KMS-11 (cell line): Measurements from ENCODE around the gene CANT1.

Experiments
- H2AFZ ChIP-seq: fragments of 200-600 bp; sonication (generic); 2 replicates; pipeline ENCODE4 v1.6.1; 2016; ENCODE audit warnings: antibody characterized with exemption, mixed run types, low read depth
- H3K27ac ChIP-seq: fragments of 200-600 bp; sonication (generic); 2 replicates; pipeline ENCODE4 v1.6.1; 2016; ENCODE audit warnings: mild to moderate bottlenecking, mixed run types
- H3K27me3 ChIP-seq: fragments of 200-600 bp; sonication (generic); 2 replicates; pipeline ENCODE4 v1.6.1; 2017; ENCODE audit warnings: mild to moderate bottlenecking, low read depth, mixed run types, moderate library complexity; ENCODE audit not compliant: insufficient read depth
- H3K36me3 ChIP-seq: fragments of 200-600 bp; sonication (generic); 2 replicates; pipeline ENCODE4 v1.6.1; 2017; ENCODE audit warnings: mild to moderate bottlenecking, mixed run types; ENCODE audit not compliant: insufficient read depth
- H3K4me1 ChIP-seq: fragments of 200-600 bp; sonication (generic); 2 replicates; pipeline ENCODE4 v1.6.1; 2016; ENCODE audit warnings: mild to moderate bottlenecking, low read depth, mixed run types; ENCODE audit not compliant: poor library complexity, severe bottlenecking
- H3K4me2 ChIP-seq: fragments of 200-600 bp; sonication (generic); 2 replicates; pipeline ENCODE4 v1.7.0; 2016; ENCODE audit warnings: mild to moderate bottlenecking, mixed run types
- H3K4me3 ChIP-seq: fragments of 200-600 bp; sonication (generic); IDR thresholded peaks from 2 replicates; pipeline ENCODE4 v1.6.1; 2017; ENCODE audit warnings: low read depth, low read length, mixed read lengths; ENCODE audit not compliant: insufficient read depth
- H3K79me2 ChIP-seq: fragments of 200-600 bp; sonication (generic); 2 replicates; pipeline ENCODE4 v1.6.1; 2016; ENCODE audit warnings: low read depth, mixed run types; ENCODE audit not compliant: insufficient read depth
- H3K9ac ChIP-seq: fragments of 200-600 bp; sonication (generic); 2 replicates; pipeline ENCODE4 v1.6.1; 2016; ENCODE audit warnings: mild to moderate bottlenecking, mixed run types
- H4K20me1 ChIP-seq: fragments of 200-600 bp; sonication (generic); 2 replicates; pipeline ENCODE4 v1.6.1; 2016; ENCODE audit warnings: mild to moderate bottlenecking, mixed run types; ENCODE audit not compliant: insufficient read depth
- TF ChIP-seq, protein P1 (sequence below): fragments of 200-600 bp; sonication (generic); conservative IDR thresholded peaks from 2 replicates; pipeline ENCODE4 v1.6.1; 2017; ENCODE audit warnings: low read depth, mild to moderate bottlenecking, antibody characterized with exemption, low read length, moderate library complexity, mixed read lengths

The CANT1 gene

DNA sequence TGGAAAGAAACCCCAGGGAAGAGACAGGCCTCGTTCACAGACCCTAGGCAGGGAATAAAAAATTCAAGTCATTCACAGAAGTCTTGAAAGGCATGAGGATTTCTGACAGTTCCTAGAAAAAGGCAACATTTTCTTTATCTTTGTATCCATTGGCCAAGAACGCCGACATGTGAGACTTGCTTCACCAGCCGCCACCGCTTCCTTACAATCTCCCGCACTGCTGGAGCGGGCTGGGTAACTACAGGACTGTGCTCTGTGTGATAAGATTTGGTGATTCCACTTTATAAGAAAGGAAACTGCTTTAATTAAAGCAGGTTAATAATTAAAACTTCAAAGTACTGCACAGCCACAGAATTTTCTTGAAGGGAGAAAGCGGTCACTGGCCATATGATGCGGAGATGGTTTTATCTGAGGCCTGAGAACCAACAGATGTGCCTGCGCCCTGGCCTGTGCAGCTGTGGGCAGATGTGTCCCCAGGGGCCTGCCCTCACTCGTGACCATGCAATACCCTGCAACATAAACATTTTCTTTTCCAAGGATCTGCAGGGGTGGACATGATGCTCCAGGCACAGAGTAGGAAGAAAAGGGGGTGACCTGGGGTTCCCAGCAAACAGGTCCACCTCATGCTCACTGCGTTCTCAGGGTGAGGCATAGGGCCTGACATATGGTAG lies 16.9 kb downstream of the CANT1 start:
- Histone ChIP-seq H3K27me3 (no peaks in the 10 kb centered on the region), H3K4me2 (no peak overlapping the region), H3K36me3 (peaks cover 8% of the 10 kb centered on the region; the same call in 1 of the 2 replicates), H3K9ac (no peak overlapping the region), H2AFZ (no peak overlapping the region), H4K20me1 (no peaks in the 10 kb centered on the region), H3K4me1 (no peaks in the 10 kb centered on the region), H3K4me3 (no peak overlapping the region), H3K79me2 (no peaks in the 10 kb centered on the region), H3K27ac (no peak overlapping the region)
- TF ChIP-seq, protein P1, sequence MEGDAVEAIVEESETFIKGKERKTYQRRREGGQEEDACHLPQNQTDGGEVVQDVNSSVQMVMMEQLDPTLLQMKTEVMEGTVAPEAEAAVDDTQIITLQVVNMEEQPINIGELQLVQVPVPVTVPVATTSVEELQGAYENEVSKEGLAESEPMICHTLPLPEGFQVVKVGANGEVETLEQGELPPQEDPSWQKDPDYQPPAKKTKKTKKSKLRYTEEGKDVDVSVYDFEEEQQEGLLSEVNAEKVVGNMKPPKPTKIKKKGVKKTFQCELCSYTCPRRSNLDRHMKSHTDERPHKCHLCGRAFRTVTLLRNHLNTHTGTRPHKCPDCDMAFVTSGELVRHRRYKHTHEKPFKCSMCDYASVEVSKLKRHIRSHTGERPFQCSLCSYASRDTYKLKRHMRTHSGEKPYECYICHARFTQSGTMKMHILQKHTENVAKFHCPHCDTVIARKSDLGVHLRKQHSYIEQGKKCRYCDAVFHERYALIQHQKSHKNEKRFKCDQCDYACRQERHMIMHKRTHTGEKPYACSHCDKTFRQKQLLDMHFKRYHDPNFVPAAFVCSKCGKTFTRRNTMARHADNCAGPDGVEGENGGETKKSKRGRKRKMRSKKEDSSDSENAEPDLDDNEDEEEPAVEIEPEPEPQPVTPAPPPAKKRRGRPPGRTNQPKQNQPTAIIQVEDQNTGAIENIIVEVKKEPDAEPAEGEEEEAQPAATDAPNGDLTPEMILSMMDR: no peak

DNA sequence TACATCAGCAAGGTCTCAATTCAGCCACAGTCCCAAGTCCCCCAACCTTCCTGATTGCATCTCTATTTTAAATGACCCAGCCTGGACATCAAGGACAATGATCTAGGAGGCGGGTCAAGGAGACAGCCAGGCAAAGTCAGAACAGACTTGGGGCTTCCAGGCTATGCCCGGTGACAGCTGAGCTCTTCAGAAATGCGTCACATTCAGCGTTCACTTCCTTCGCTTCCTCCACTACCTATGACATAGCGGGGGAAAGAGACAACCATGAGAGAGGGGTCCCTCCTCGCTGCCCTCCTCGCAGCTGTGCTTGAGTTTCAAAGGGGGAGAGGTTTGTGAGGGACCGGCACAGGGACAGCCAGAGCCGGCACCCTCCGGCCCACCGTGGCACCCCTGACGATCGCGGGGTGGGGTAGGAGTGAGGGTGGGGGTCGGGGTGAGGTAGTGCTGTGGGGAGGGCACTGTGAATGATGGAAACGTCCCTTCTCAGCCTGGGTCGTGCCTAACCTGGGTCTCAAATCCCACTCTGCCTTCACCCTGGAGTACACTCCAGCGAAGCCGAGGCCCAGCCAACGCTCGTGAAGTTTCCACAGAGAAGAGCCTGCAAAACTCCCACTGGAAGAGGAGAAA lies 17.5 kb downstream of the CANT1 start:
- no peak overlapping the region for H3K4me3 ChIP-seq
- H3K4me1 ChIP-seq: peaks cover under 1% of the 10 kb centered on the region
- H2AFZ ChIP-seq: no peak overlapping the region
- H3K79me2 ChIP-seq: no peaks in the 10 kb centered on the region
- TF ChIP-seq, protein P1: no peak
- no peak overlapping the region for H3K9ac ChIP-seq
- H3K4me2 ChIP-seq: no peak overlapping the region
- no peaks in the 10 kb centered on the region for H4K20me1 ChIP-seq
- H3K27ac ChIP-seq: no peak overlapping the region
- no peaks in the 10 kb centered on the region for H3K27me3 ChIP-seq
- peaks cover 4% of the 10 kb centered on the region; the same call in 1 of the 2 replicates for H3K36me3 ChIP-seq

DNA sequence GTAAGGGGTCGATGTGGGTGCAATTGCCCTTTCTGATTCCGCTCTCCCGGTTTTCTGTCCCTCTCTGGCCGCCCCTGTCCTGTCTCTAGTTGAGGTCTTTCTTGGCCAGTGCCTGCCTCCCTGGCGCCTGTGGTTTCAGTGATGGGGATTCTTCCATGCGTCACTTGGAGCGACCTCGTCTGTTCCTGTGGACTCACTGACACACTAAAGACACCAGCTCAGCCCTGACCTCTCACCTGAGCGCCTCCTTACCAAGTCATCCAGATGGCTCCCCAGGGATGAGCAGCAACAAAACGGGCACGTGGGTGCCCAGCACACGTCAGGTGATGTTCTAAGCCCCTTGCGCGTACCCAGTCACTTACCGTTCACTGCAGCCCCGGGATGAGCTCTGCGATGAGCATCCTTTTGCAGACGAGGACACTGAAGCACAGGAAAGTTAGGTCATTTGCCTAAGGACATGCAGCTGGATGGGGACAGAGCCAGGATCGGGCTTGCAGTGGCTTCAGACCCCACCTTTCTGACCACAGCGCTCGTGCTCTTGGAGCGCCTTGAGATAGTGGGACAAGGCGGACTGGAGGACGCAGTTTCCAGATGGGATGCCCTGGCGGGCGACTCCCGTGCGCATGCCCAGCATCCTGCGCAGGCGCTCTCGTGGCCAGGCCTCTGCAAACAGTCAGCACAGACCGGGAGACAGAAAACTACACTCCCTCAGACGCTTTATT lies 18.4 kb downstream of the CANT1 start:
- TF ChIP-seq, protein P1: no peak
- Histone ChIP-seq H3K27me3 (no peaks in the 10 kb centered on the region), H3K4me1 (peaks cover 9% of the 10 kb centered on the region), H3K79me2 (no peaks in the 10 kb centered on the region), H3K4me2 (no peak overlapping the region), H3K9ac (no peak overlapping the region), H3K27ac (no peak overlapping the region), H3K36me3 (no peaks in the 10 kb centered on the region), H3K4me3 (no peak overlapping the region), H4K20me1 (no peaks in the 10 kb centered on the region), H2AFZ (no peak overlapping the region)

DNA sequence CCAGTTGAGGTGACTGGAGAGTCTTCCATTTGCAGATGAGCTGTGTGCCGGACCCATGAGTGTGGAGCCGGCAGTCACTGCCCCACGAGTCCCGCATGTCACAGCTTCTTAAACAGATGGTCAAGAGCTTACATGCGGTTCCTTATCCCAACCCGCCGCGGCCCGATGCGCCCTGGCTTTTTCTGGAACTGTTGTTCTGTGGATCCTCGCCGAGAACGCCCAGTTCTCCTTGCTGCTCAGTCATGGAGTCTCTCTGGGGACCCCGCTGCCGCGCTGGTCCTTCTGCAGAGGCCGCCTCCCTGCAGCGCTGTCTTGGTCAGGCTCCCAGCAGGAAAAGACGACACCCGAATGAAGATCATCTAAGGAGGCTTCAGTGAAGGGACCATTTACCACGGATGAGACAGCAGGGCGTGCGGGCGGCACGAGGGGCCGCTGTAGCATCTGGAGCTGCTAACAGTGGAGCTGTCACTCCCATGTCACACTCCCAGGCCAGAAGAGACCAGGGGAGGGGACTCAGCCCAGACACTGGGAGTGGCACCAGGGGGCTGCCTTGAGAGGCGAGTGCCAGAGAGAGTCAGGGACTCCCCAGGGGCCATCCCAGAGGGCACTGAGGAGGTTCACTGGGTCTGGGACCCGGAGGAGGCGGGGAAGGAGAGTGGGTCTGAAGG lies 19.1 kb downstream of the CANT1 start:
- Histone ChIP-seq H3K4me1 (peaks cover 16% of the 10 kb centered on the region), H3K27me3 (no peaks in the 10 kb centered on the region), H3K4me2 (no peak overlapping the region), H3K9ac (no peak overlapping the region), H3K36me3 (no peaks in the 10 kb centered on the region), H3K27ac (no peak overlapping the region), H3K79me2 (no peaks in the 10 kb centered on the region), H4K20me1 (no peaks in the 10 kb centered on the region), H2AFZ (no peak overlapping the region), H3K4me3 (no peak overlapping the region)
- TF ChIP-seq, protein P1: no peak
